DMS 273 (cell line): ENCODE results near the gene CISD1.
A peak's percentile ranks its signal among the peaks of the same experiment; 100 is the strongest.

Experiments
- DNase-seq: peaks from one replicate; lab custom pipeline; 2025; ENCODE audit not compliant: unreplicated experiment; lab: John Stamatoyannopoulos, UW

Gene CISD1

GRCh38 chr10:58265249-58265648, 3.7 kb upstream of the CISD1 start:
- no peak for DNase-seq

DNA sequence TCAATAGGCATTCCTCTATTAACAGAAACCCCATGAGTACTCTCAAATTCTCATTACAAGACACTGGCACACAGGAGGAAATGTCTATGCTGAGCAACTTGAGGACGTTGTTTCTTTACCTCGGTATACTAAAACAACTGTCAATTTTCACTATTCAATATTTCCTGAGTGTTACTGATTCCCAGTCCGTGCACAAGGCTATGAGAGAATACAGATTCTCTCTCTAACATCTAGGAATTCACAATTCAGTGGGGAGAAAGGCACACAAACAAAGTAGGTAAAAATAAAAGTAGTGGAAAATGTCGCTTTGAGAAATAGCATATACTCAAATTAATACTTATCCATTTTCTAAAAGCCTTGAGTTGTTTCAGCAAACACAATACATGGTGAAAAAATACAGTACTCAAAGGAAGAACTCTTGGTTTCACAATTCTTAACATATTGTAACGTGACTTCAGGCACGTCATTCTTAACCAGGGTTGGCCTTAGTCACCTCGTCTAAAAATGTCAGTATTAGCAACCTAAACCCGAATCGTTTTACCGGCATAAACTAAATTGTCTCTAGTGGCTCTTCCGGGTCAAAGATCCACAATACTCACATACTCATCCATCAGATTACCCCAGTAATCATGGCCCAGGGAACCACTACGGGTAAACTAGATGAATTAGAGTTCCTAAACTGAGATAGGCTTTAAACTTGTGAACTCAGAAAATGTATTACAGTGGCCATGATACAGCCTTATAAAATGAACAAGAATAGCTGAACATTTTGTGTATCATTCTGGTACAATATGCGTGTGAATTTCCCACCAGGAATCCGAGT, 2.7 kb upstream of the CISD1 start:
- DNase-seq, result peak; percentile 22

- DNase-seq, result peak; percentile 66
Measured at GRCh38 chr10:58266826-58267712, 1.9 kb upstream of the CISD1 start.

DNA sequence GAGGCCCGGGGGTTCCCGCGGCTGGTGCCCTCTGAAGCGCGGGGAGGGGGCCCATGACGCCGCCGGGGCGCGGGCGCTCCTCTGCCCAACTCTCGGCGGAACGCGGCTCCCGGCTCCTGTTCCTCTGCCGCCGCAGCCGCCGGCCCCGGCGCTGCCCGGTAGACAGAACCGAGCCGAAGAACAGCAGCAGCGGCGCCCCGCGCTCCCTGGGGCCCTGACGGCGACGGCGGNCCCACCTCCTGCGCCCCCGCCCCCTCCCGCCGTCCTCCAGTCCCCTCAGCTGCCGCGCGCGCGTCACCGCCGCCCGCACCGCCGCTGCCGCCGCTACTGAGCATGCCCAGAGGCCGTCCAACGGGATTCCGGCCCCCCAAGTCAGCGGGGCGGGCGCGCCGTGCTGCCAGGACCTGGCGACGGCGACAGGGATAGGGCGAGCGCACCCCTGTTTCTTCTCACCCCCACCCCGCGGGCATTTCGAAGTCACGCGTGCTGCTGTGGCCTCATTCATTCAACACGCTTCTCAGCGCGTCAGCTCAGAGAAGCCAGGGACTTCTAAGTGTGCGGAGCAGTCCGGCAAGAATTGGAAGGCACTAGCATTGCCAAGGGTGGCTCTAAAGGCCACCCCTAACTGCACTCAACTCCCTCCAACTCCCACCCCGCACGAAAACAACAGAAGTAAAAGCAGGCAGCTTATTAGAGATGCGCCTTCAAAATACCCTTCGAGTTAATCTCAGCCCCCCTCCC, 1.1 kb upstream of the CISD1 start, which contains the start of gene IPMK:
Gene IPMK, minus strand, starts transcription at position 182 of the 741 bp plus-strand sequence. CDS start 283 bp downstream, outside the sequence.
- peak; percentile 91 for DNase-seq

DNA sequence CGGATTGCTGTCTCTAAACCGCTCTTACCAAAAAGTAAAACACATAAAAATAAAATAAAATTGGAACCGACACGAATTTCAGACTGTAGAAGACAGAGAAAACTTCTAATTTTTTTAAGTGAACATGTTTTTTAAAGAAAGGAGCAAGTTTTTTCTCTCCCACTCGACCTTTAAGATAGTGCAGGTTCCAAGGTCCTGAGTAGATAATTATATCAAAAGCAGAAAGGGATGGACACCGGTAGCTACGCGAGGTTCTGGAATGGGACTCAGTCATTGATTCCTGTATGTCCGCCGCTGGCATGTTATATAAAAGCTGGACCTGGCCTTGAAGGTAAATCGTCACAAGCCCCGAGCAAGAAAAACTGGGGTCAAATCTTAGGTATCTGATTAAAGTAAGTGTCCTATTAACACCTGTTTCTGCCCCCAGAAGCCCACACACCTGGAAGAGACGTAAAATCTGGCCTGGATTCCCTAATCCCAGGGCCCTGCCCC, 462 bp upstream of the CISD1 start:
- DNase-seq, result no peak

GRCh38 chr10:58269782-58270290, 874 bp downstream of the CISD1 start:
- DNase-seq, result peak; percentile 59

DNA sequence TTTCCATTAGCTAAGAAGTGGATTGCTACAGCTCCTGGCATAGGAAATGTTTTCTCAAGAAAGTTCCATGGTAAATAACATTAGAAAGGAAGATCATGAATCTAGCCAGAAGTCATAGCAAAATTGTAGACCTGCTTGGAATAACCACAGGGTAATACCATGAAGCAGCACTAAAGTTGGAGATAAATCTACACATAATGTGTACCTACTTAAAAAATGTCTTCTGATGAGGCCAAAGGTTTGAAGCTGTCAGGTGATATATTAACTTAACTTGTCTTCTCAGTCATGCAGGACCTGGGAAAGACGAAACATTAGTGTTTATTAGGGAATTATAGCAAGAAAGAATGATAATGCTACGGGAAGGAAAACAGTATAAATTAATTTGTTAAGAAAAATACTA, 6.3 kb downstream of the CISD1 start:
- DNase-seq, result no peak

DNA sequence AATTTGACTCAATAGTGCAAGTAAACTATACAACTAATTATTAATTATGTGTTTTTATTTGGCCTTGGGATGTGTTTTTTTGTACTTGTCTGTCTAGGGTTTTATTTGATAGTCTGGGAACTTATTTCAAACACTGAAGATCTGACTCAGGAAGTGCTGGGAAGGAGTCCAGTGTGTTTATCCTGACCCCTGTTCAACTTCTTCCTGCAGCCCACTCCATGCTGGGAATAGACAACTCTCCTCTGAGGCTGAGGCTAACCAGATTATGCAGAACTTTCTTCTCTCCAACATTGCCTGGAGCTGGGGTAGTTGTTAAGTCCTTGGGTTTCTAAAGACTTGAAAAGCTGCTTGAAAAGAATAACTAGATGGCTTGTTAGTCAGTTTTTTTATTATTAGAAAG, 6.9 kb downstream of the CISD1 start:
- no peak for DNase-seq

DNA sequence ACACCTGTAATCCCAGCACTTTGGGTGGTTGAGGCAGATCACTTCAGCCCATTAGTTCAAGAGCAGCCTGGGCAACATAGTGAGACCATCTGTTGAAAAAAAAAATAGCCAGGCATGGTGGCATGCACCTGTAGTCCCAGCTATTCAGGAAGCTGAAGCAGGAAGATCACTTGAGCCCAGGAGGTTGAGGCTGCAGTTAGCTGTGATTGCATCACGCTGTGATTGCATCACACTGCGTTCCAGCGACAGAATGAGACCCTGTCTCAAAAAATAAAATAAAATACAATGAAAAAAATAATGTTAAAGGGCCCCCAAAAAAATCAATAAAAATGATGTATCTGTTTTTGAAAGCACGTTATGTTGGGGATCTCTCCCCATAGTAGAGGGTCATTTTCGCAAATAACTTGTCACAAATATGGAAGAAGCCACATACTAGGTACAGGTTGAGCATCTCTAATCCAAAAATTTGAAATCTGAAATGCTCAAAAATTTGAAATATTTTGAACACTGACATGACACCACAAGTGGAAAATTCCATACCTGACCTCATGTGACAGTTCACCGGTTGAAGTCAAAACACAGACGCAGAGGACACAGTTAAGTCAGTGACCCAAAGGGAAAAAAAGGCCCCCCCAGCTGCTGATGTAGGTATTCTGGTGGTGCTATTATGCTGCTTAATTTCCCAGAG, 9.5 kb downstream of the CISD1 start:
- DNase-seq, result no peak

DNA sequence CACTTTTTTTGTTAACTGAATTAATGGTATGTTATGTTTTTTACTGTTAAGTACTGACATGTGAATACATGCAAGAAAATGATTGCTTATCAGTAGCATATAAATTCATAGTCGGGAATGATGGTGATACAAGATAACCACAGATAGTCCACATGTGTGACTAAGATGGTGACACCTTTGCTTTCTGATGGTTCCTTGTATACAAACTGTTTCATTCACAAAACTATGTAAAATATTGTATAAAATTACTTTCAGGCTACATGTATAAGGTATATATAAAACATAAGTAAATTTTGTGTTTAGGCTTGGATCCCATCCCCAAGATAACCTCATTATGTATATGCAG, 10.0 kb downstream of the CISD1 start:
- no peak for DNase-seq

GRCh38 chr10:58280477-58280876, 11.5 kb downstream of the CISD1 start:
- DNase-seq, result no peak

- DNase-seq, result no peak
Measured at GRCh38 chr10:58281092-58281752, 12.3 kb downstream of the CISD1 start.

DNA sequence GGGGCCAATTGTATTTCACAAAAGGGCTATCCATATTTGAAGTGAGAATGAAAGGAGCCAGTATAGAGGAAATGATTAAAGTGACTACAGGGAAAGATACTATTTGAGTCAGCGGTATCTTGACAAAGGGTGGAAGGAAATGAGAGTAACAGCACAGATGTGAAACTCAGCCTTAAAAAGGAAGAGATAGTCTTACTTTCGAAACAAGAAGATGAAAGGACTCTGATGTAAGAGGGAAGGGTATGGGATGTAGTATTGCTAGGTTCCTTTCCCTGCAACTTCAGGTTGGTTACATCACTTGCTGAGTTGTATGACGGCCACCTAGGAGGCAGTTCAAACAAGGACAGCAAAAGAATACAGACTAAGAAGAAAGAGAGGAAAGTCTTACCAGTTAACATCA, 13.7 kb downstream of the CISD1 start:
- DNase-seq, result no peak

DNA sequence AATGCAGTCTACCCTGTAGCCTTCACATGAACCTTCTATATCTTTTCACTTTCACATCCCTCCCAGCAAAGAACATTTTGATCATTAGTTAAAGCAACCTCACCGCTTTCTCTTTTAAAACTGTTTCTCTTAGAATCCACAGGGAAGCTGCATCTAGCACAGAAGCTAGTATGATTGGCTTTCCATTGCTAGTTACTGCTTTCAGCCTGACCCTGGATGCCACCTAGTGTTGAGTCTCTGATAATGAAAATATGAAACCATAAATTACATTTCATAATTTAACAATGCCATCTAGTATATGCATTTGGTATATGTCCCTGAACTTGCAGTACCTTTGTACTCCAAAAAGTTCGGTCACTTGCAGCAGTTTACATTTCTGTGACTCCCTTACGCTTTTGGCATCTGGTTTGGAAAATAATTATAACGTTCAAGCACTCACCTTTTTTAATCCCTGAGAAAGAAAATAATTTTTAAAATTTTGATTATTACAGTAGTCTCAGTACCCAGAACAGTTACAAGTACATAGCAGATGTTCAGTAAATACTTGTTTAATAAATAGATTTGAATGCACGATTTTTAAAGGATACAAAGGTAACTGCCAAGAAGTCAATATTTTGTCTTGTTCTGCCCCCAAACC, 22.7 kb downstream of the CISD1 start:
- DNase-seq, result peak; percentile 25

DNA sequence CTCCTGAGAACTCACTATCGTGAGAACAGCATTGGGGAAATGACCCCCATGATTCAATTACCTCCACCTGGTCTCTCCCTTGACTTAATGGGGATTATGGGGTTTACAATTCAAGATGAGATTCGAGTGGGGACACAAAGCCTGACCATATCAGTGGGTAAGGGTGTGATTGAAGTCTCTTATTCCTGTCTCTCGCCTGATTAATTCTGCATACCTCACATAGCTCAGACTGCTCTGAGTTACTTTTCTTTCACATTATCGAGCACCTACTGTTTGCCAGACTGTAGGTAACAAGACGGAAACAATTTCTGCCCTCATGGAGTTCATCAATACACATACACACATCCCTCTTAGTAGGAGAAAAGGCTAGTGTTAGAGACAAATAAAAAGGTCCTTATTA, 25.0 kb downstream of the CISD1 start:
- DNase-seq, result no peak

- peak; percentile 76 for DNase-seq
Measured at GRCh38 chr10:58299580-58299979, 30.6 kb downstream of the CISD1 start.

- DNase-seq, result no peak
Measured at GRCh38 chr10:58300676-58301075, 31.7 kb downstream of the CISD1 start.

DNA sequence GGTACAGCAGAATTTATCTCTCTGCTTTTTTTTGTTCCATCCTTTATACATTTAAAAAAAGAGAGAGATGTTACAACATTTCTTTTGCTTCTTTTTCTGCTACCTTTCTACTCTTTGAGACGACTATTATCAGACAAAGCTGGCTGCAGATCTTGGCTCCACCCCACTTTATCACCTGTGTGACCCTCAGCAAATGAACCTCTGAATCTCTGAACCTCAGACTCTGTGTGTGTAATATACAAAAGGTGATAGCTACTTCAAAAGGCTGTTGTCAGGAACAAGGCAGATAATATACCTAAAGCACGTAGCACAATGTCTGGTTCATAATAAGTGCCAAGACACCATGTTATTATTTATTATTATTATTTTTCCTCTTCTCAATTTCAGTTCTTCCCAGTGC, 33.3 kb downstream of the CISD1 start:
- DNase-seq, result no peak

DNA sequence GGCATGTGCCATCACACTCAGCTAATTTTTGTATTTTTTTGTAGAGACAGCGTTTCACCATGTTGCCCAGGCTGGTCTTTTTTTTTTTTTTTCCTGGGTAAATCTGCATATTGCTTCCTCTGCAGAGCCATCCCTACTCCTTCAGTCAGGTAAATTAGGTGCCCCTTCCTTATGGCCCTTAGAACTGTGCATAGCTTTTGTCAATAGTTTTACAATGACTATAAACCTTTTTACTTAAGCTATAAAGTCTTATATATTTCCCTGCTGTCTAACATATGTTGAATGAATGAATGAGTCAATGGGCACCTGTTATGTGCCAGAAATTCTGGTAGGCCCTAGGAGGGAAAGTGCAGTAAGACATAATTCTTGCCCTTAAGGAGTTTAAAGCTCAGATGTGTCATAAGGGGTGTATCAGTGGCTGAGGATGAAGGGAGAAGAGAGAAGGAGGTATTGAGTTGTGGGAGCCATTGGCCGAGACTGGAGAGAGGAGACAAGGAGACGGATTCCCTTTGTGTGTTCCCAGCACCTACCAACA, 35.2 kb downstream of the CISD1 start:
- no peak for DNase-seq
